OCI-LY1 (cell line): ENCODE results near the gene DDX3X.
"Not testable (repeated sequence)": the region's sequence is repeated elsewhere in the genome, so short reads cannot be mapped to it uniquely, and the experiment has no call there.

ENCODE experiments used
- H2AFZ ChIP-seq: fragments of 200-600 bp; sonication (generic), shearing (Covaris generic); 2 replicates; pipeline ENCODE4 v1.6.0; 2014; ENCODE audit warnings: antibody characterized with exemption, mild to moderate bottlenecking, low read length
- H3F3A ChIP-seq: fragments of 200-600 bp; sonication (generic), shearing (Covaris generic); 2 replicates; pipeline ENCODE4 v1.6.0; 2014; ENCODE audit warnings: mild to moderate bottlenecking, antibody characterized with exemption, low read length, moderate library complexity; ENCODE audit not compliant: insufficient read depth
- H3K27ac ChIP-seq: fragments of 200-600 bp; sonication (generic); 2 replicates; pipeline ENCODE4 v1.5.1; 2014; ENCODE audit warnings: low read length, mixed run types, mild to moderate bottlenecking, low read depth; ENCODE audit not compliant: poor library complexity, severe bottlenecking
- H3K27me3 ChIP-seq: fragments of 200-600 bp; sonication (generic); 2 replicates; pipeline ENCODE4 v1.6.0; 2014; ENCODE audit warnings: antibody characterized with exemption, mild to moderate bottlenecking, low read length, moderate library complexity; ENCODE audit not compliant: insufficient read depth
- H3K36me3 ChIP-seq: fragments of 200-600 bp; sonication (generic); 2 replicates; pipeline ENCODE4 v1.6.1; 2014; ENCODE audit warnings: mild to moderate bottlenecking, antibody characterized with exemption, low read length, moderate library complexity, mixed read lengths; ENCODE audit not compliant: insufficient read depth
- H3K4me1 ChIP-seq: fragments of 200-600 bp; sonication (generic); 2 replicates; pipeline ENCODE4 v1.5.1; 2014; ENCODE audit warnings: mild to moderate bottlenecking, low read length, moderate library complexity; ENCODE audit not compliant: insufficient read depth, severe bottlenecking
- H3K4me2 ChIP-seq: fragments of 200-600 bp; sonication (generic), shearing (Covaris generic); 2 replicates; pipeline ENCODE4 v1.6.1; 2014; ENCODE audit warnings: low read length
- H3K4me3 ChIP-seq: fragments of 200-600 bp; sonication (generic); 2 replicates; pipeline ENCODE4 v1.5.1; 2014; ENCODE audit warnings: low read length, low read depth, mild to moderate bottlenecking, mixed read lengths; ENCODE audit not compliant: poor library complexity, severe bottlenecking
- H3K79me2 ChIP-seq: fragments of 200-600 bp; shearing (Covaris generic); 2 replicates; pipeline ENCODE4 v1.6.1; 2016; ENCODE audit warnings: mixed run types, low read length, mixed read lengths; ENCODE audit not compliant: insufficient read depth
- H3K9ac ChIP-seq: fragments of 200-600 bp; sonication (generic), shearing (Covaris generic); 2 replicates; pipeline ENCODE4 v1.6.1; 2014; ENCODE audit warnings: mild to moderate bottlenecking, low read length, mixed read lengths
- H3K9me2 ChIP-seq: fragments of 200-600 bp; sonication (generic), shearing (Covaris generic); 2 replicates; pipeline ENCODE4 v1.6.1; 2014; ENCODE audit warnings: low read depth, mild to moderate bottlenecking, low read length, mixed read lengths
- H3K9me3 ChIP-seq: fragments of 200-600 bp; shearing (Covaris generic); 2 replicates; pipeline ENCODE4 v1.6.1; 2014; ENCODE audit warnings: low read length, mixed read lengths
- H4K20me1 ChIP-seq: fragments of 200-600 bp; sonication (generic), shearing (Covaris generic); 2 replicates; pipeline ENCODE4 v1.6.0; 2016; ENCODE audit warnings: mild to moderate bottlenecking, low read length; ENCODE audit not compliant: insufficient read depth
- EZH2 ChIP-seq: fragments of 200-600 bp; sonication (generic), shearing (Covaris generic); IDR thresholded peaks from 2 replicates; pipeline ENCODE4 v1.8.0; 2017; ENCODE audit warnings: borderline replicate concordance, mixed run types, mild to moderate bottlenecking, antibody characterized with exemption, low read length, moderate library complexity, mixed read lengths
- TF ChIP-seq, protein P1 (sequence below): fragments of 200-600 bp; sonication (generic), shearing (Covaris generic); IDR thresholded peaks from 2 replicates; pipeline ENCODE4 v1.5.1; 2017; ENCODE audit warnings: mild to moderate bottlenecking, antibody characterized with exemption, low read length, moderate library complexity, mixed read lengths

Gene DDX3X

DNA sequence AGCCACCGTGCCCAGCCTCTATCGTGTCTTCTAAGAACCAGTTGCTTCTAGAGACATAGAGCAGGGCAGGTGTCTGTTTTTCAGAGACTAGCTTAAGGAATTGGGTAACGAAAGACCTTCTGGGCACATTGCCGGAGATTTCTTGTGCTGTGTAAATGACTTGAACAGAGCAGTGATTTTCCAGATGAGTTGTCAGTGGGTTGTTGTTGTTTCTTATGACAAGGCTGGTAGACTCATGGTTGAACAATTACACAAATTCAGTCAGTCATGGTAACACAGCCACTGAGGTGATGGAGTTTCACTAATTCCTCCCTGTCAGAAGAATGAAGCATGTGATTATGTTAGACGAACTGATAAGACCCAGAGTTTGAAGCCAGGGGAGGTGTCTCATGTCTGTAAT is 20.5 kb upstream of the DDX3X start:
- H3K36me3 ChIP-seq, result no peaks in the 10 kb centered on the region
- no peaks in the 10 kb centered on the region for H3K4me1 ChIP-seq
- no peak overlapping the region for H3K4me2 ChIP-seq
- TF ChIP-seq EZH2, result no peak
- TF ChIP-seq, protein P1, sequence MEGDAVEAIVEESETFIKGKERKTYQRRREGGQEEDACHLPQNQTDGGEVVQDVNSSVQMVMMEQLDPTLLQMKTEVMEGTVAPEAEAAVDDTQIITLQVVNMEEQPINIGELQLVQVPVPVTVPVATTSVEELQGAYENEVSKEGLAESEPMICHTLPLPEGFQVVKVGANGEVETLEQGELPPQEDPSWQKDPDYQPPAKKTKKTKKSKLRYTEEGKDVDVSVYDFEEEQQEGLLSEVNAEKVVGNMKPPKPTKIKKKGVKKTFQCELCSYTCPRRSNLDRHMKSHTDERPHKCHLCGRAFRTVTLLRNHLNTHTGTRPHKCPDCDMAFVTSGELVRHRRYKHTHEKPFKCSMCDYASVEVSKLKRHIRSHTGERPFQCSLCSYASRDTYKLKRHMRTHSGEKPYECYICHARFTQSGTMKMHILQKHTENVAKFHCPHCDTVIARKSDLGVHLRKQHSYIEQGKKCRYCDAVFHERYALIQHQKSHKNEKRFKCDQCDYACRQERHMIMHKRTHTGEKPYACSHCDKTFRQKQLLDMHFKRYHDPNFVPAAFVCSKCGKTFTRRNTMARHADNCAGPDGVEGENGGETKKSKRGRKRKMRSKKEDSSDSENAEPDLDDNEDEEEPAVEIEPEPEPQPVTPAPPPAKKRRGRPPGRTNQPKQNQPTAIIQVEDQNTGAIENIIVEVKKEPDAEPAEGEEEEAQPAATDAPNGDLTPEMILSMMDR, result no peak
- H3K9me2 ChIP-seq, result no peaks in the 10 kb centered on the region
- no peak overlapping the region for H3K9ac ChIP-seq
- no peaks in the 10 kb centered on the region for H3K9me3 ChIP-seq
- H3K27me3 ChIP-seq, result no peaks in the 10 kb centered on the region
- no peak overlapping the region for H3K27ac ChIP-seq
- no peaks in the 10 kb centered on the region for H3K79me2 ChIP-seq
- H3K4me3 ChIP-seq, result no peak overlapping the region
- no peaks in the 10 kb centered on the region for H3F3A ChIP-seq
- H4K20me1 ChIP-seq, result no peaks in the 10 kb centered on the region
- H2AFZ ChIP-seq, result no peak overlapping the region

DNA sequence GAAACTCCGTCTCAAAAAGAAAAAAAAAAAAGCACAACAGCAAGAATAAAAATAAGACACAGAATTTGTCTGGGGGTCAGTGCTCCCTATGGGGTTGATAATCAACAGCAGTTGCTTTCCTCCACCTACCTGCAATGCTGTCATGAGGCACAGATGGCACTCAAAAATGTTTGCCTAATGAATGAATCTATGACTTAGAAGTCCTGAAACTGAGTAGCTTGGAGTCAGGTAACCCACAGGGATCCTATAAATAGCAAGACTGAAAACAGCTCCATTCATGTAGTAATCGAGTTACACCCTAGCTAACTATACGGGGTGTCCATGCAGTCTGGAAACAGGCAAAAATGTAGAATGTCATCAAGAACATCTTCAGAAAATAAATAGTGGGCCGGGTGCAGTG is 19.8 kb upstream of the DDX3X start:
- H3F3A ChIP-seq, result no peaks in the 10 kb centered on the region
- no peaks in the 10 kb centered on the region for H4K20me1 ChIP-seq
- H2AFZ ChIP-seq, result no peak overlapping the region
- no peak overlapping the region for H3K27ac ChIP-seq
- TF ChIP-seq EZH2, result no peak
- TF ChIP-seq, protein P1, result no peak
- no peak overlapping the region for H3K4me2 ChIP-seq
- H3K36me3 ChIP-seq, result no peaks in the 10 kb centered on the region
- no peak overlapping the region for H3K4me3 ChIP-seq
- H3K4me1 ChIP-seq, result no peaks in the 10 kb centered on the region
- no peak overlapping the region for H3K9ac ChIP-seq
- no peaks in the 10 kb centered on the region for H3K79me2 ChIP-seq
- no peaks in the 10 kb centered on the region for H3K9me2 ChIP-seq
- H3K27me3 ChIP-seq, result no peaks in the 10 kb centered on the region
- H3K9me3 ChIP-seq, result no peaks in the 10 kb centered on the region

DNA sequence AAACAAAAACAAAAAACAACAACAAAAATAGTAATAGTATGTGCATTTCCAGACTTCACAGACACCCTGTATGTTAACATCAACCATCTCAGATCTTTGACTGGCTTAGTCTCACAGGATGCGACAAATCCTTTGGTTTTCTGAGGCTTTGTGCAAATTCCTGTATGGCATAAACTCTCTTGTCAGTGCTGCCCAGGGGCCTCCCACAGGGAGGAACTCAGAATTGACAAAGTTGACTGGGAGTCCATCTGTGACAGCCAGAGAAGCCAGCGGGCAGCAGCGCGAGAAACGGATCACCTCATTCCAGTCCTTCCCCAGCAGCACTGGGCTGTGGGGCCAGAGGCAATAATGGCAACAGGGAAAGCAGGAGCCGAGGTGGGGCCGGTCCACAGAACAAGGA is 19.1 kb upstream of the DDX3X start:
- Histone ChIP-seq H2AFZ (no peak overlapping the region), H3K9me2 (no peaks in the 10 kb centered on the region), H3K27me3 (no peaks in the 10 kb centered on the region), H3K79me2 (no peaks in the 10 kb centered on the region), H3K4me3 (no peak overlapping the region), H3K27ac (no peak overlapping the region), H3K36me3 (no peaks in the 10 kb centered on the region), H3K4me1 (no peaks in the 10 kb centered on the region), H3K9ac (no peak overlapping the region), H3K9me3 (no peaks in the 10 kb centered on the region), H3K4me2 (no peak overlapping the region), H3F3A (no peaks in the 10 kb centered on the region), H4K20me1 (no peaks in the 10 kb centered on the region)
- TF ChIP-seq, protein P1, result no peak
- no peak for TF ChIP-seq EZH2

- not testable (repeated sequence) for H3F3A ChIP-seq, H3K27me3 ChIP-seq, H3K4me2 ChIP-seq, H3K4me3 ChIP-seq, H2AFZ ChIP-seq, H3K27ac ChIP-seq, H3K79me2 ChIP-seq, H3K9me2 ChIP-seq, H3K9ac ChIP-seq, H3K4me1 ChIP-seq, H3K36me3 ChIP-seq, H3K9me3 ChIP-seq, H4K20me1 ChIP-seq
These were observed 17.7 kb upstream of the DDX3X start for GRCh38 chrX:41316266-41316665.
